MM.1S (cell line): ENCODE measurements around the gene CA12.

ENCODE experiments used
- EZH2 ChIP-seq: fragments of 300-600 bp; sonication (generic); optimal IDR thresholded peaks from 2 replicates; pipeline ENCODE3; 2017; ENCODE audit warnings: low read depth, mild to moderate bottlenecking, antibody characterized with exemption, low read length, mixed read lengths
- EZH2phosphoT487 ChIP-seq: fragments of 300-600 bp; sonication (generic); IDR thresholded peaks from 2 replicates; pipeline ENCODE4 v1.6.1; 2018; ENCODE audit warnings: antibody characterized with exemption, low read length
- TF ChIP-seq, protein P1 (sequence below): fragments of 300-600 bp; sonication (generic); IDR thresholded peaks from 2 replicates; pipeline ENCODE4 v1.5.1; 2016; ENCODE audit warnings: antibody characterized with exemption, low read length, mixed read lengths

DNA sequence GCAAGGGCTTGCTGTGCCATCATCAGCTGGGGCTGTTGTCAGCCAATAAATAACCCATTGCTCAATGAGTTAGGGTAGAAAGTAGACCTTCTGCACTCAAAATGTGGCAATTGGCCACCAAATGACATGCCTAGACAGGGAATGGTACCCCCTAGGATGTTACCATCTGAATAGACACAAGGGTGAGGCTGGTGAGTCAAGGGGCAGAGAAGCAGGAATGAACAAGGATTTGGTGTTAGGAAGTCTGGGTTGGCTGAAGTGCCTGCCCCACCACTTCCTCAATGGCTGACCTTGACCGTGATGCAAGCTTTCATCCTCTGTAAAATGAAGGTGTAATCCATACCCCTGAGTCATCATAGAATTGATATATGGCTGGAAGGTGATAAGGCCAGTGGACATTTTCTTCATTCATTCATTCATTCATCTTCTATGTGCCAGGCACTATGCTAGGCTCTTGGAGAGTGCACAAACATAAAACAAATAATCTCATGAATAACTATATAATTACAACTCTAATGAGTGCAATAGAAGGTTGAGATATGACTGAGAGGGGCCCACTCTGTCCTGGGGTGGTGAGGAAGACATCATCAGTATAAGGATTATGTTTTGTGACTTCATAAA lies 4.4 kb upstream of the CA12 start:
- TF ChIP-seq, protein P1, sequence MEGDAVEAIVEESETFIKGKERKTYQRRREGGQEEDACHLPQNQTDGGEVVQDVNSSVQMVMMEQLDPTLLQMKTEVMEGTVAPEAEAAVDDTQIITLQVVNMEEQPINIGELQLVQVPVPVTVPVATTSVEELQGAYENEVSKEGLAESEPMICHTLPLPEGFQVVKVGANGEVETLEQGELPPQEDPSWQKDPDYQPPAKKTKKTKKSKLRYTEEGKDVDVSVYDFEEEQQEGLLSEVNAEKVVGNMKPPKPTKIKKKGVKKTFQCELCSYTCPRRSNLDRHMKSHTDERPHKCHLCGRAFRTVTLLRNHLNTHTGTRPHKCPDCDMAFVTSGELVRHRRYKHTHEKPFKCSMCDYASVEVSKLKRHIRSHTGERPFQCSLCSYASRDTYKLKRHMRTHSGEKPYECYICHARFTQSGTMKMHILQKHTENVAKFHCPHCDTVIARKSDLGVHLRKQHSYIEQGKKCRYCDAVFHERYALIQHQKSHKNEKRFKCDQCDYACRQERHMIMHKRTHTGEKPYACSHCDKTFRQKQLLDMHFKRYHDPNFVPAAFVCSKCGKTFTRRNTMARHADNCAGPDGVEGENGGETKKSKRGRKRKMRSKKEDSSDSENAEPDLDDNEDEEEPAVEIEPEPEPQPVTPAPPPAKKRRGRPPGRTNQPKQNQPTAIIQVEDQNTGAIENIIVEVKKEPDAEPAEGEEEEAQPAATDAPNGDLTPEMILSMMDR: no peak
- TF ChIP-seq EZH2: no peak
- no peak for TF ChIP-seq EZH2phosphoT487
